GM18858 (cell line): ENCODE data around the gene CROCC.
A peak's percentile ranks its signal among the peaks of the same experiment; 100 is the strongest.
"Not testable (repeated sequence)": the region's sequence is repeated elsewhere in the genome, so short reads cannot be mapped to it uniquely, and the experiment has no call there.

Source experiments
- ATAC-seq: cut with Tn5 transposase; IDR thresholded peaks from one replicate; pipeline ENCODE4 v1.9.1; 2021; ENCODE audit not compliant: unreplicated experiment

The CROCC gene

DNA sequence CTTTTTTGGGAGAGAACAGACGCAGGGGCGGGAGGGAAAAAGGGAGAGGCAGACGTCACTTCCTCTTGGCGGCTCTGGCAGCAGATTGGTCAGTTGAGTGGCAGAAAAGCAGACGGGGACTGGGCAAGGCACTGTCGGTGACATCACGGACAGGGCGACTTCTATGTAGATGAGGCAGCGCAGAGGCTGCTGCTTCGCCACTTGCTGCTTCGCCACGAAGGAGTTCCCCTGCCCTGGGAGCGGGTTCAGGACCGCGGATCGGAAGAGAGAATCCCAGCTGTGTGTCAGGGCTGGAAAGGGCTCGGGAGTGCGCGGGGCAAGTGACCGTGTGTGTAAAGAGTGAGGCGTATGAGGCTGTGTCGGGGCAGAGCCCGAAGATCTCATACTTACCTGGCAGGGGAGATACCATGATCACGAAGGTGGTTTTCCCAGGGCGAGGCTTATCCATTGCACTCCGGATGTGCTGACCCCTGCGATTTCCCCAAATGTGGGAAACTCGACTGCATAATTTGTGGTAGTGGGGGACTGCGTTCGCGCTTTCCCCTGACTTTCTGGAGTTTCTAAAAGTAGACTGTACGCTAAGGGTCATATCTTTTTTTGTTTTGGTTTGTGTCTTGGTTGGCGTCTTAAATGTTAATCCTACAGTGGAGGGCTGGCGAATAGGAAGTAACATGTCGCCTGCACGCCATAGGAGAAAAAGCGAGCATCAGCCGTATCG is 26.0 kb upstream of the CROCC start, which contains the start of gene RNU1-2:
RNU1-2 (plus strand) TSS at position 383 of the 718 bp plus-strand sequence.
- peak; percentile 90 for ATAC-seq

DNA sequence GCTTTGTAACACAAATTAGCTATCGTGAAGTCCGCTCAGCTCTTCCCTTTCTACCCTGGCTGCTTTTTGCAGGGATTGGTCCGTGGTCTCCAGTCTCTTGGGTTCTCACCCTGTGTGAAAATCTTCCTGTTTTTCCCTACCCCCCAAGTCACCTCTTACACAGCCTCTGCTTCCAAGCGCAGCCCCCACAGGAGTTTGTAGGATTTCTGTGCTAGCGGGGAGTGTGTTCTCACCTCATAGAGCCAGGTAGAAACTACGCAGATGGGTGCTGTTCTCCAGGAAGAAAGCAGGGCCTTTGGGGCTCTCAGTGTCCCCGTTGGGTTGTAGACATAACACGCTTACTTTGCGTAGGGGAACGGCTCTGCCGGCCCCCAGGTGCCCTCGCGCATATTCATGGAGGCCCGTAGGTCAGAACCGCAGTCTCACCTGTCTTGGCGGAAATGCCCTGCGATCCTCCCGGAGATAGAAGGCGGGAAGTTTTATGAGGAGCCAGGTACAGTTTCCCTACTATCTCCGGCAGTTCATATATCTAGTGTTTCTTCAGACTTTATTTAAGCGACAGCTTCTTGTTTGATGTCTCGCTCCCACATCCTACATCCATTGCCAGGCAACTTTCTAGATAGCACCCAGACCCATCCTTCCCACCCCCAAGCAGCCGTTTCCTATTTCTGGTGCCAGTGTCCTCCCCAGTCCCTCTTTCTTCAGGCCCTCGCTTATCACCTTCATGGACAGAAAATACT is 25.2 kb upstream of the CROCC start:
- not testable (repeated sequence) for ATAC-seq

GRCh38 chr1:16897653-16898052 is 24.1 kb upstream of the CROCC start:
- not testable (repeated sequence) for ATAC-seq

GRCh38 chr1:16898298-16898697 is 23.4 kb upstream of the CROCC start:
- not testable (repeated sequence) for ATAC-seq

GRCh38 chr1:16899020-16899419 is 22.7 kb upstream of the CROCC start:
- not testable (repeated sequence) for ATAC-seq

GRCh38 chr1:16900751-16901150 is 21.0 kb upstream of the CROCC start:
- ATAC-seq, result no peak

GRCh38 chr1:16901371-16901770 is 20.4 kb upstream of the CROCC start:
- not testable (repeated sequence) for ATAC-seq

GRCh38 chr1:16903054-16903453 is 18.7 kb upstream of the CROCC start:
- no peak for ATAC-seq

GRCh38 chr1:16903458-16903796 is 18.3 kb upstream of the CROCC start:
- ATAC-seq, result no peak

GRCh38 chr1:16904560-16905109 is 17.1 kb upstream of the CROCC start:
- peak; percentile 53 for ATAC-seq

- peak; percentile 59 for ATAC-seq
Observed at GRCh38 chr1:16905110-16905867, 16.4 kb upstream of the CROCC start.

DNA sequence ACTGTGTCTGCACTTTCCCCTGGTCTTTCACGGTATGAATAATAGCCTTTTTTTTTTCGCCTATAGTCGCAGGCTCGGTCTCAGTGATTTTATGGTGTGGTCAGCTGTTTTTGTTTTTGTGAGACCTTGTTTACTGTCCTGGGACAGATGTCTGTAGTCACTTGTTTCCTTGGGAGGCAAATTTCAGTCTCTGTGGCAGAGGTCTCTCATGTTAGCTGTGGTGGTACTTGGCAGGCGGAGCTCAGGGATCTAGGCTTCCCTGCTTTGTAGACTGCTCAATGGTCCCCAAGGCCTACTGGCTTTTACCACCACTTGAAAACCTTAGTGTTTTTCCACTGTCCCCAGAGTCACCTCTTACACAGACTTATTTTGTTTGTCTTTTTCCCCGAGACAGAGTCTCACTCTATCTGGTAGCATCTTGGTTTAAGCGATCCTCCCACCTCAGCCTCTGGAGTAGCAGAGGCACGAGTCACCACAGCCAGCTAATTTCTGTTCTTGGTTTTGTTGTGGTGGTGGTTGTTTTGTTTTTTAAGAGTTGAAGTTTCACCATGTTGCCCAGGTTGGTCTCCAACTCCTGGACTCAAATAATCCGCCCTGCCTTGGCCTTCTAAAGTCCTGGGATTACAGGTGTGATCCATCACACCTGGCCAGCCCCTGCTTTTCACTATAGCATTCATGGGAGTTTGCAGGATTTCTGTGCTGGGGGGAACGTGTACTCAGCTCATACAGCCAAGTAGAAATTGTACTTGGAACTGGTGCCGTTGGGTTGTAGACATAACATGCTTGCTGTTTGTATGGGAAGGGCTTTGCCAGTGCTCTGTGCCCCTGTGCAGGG is 15.6 kb upstream of the CROCC start:
- ATAC-seq, result no peak

- no peak for ATAC-seq
Observed at GRCh38 chr1:16906873-16907272, 14.9 kb upstream of the CROCC start.

GRCh38 chr1:16907870-16908758 is 13.6 kb upstream of the CROCC start:
- no peak for ATAC-seq

GRCh38 chr1:16911851-16912721 is 9.6 kb upstream of the CROCC start:
- not testable (repeated sequence) for ATAC-seq

DNA sequence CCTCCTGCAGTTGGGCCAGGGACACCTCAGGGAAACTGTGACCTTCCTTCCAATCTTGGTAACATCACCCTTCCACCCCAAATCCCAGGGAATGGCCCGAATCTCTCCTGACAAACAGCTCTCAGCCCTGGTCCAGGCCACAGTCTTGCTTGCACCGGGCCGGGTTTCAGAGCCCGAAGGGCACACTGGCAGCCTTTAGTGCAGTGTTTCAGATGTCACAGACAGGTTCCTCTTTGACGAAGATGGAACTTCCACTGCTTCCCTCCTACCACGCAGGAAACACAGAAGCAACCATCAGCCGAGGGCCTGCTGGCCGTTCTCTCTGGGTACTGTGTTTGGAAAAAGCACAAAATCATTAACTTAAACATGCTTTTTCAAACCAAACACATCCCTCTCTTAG is 9.0 kb upstream of the CROCC start:
- ATAC-seq, result not testable (repeated sequence)

- no peak for ATAC-seq
Observed at GRCh38 chr1:16913181-16913832, 8.4 kb upstream of the CROCC start.
